Osteoblast (primary cell): ENCODE measurements around the gene RYR3. TPM values are rescaled to one million over a fixed set of nuclear protein-coding genes. Genes with fewer than 3 reads are reported as not detected.

Source experiments
- DNase-seq: peaks from one replicate; pipeline ENCODE4 v3.0.0; 2011; ENCODE audit warnings: low spot score, mixed read lengths; ENCODE audit not compliant: insufficient read length; ENCODE audit errors: missing footprints
- H2AFZ ChIP-seq: 2 replicates; pipeline ENCODE4 v1.6.0; 2011; ENCODE audit warnings: mild to moderate bottlenecking, low read length
- H3K27ac ChIP-seq: 2 replicates; pipeline ENCODE4 v1.5.1; 2011; ENCODE audit warnings: mild to moderate bottlenecking, low read depth, low read length, moderate library complexity
- H3K27me3 ChIP-seq: 2 replicates; pipeline ENCODE4 v1.6.0; 2012; ENCODE audit warnings: mild to moderate bottlenecking, control low read depth, inconsistent platforms, low read length, moderate library complexity; ENCODE audit not compliant: insufficient read depth
- H3K36me3 ChIP-seq: 2 replicates; pipeline ENCODE4 v1.5.1; 2011; ENCODE audit warnings: mild to moderate bottlenecking, low read length, control low read depth, moderate library complexity; ENCODE audit not compliant: insufficient read depth
- H3K4me1 ChIP-seq: 2 replicates; pipeline ENCODE4 v1.5.1; 2011; ENCODE audit warnings: mild to moderate bottlenecking, low read length, control low read depth, moderate library complexity; ENCODE audit not compliant: insufficient read depth
- H3K4me2 ChIP-seq: 2 replicates; pipeline ENCODE4 v1.6.0; 2011; ENCODE audit warnings: mild to moderate bottlenecking, low read length; ENCODE audit not compliant: insufficient read depth
- H3K4me3 ChIP-seq: fragments of 200-600 bp; sonication (generic); 3 replicates; pipeline ENCODE4 v1.5.1; 2012; ENCODE audit warnings: mild to moderate bottlenecking, low read length, inconsistent platforms; ENCODE audit not compliant: insufficient read depth
- H3K79me2 ChIP-seq: 2 replicates; pipeline ENCODE4 v1.6.0; 2012; ENCODE audit warnings: mild to moderate bottlenecking, low read length, control low read depth, inconsistent platforms; ENCODE audit not compliant: insufficient read depth
- H3K9me3 ChIP-seq: 2 replicates; pipeline ENCODE4 v1.5.1; 2011; ENCODE audit warnings: low read depth, low read length, control low read depth
- H4K20me1 ChIP-seq: 2 replicates; pipeline ENCODE4 v1.6.0; 2012; ENCODE audit warnings: mild to moderate bottlenecking, low read length, control low read depth; ENCODE audit not compliant: insufficient read depth
- total RNA-seq: library from RNA; depleted of rRNA; stranded (reverse); fragments of >200 nt; gene quantifications from 2 replicates; pipeline ENCODE4 v1.2.3, GENCODE V29; 2012
- TF ChIP-seq, protein P1 (sequence below): IDR thresholded peaks from 2 replicates; pipeline ENCODE4 v1.5.1; 2011; ENCODE audit warnings: mild to moderate bottlenecking, low read depth, low read length, moderate library complexity; ENCODE audit errors: extremely low read depth

RYR3 gene
- total RNA-seq, 1 donor = not detected

DNA sequence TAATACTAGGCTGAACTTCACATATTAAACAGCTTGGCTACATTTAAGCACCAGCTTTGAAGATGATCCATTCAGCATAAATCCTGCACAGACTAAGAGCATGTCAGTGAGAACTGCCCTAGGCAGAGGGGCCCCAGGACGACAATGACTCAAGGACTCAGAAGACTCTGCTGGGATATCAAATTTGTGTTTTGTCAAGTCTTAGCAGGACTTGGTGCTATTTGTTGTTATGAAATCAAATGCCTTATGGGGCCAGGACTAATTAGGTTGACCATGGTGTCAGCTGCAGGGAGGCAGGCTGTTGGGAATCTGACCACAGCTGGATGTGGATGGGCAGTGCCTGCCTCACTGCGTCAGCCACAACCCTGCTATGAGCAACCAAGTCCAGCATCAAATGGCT is 91.8 kb downstream of the RYR3 start:
- H3K27me3 ChIP-seq = no peaks in the 10 kb centered on the region
- TF ChIP-seq, protein P1, sequence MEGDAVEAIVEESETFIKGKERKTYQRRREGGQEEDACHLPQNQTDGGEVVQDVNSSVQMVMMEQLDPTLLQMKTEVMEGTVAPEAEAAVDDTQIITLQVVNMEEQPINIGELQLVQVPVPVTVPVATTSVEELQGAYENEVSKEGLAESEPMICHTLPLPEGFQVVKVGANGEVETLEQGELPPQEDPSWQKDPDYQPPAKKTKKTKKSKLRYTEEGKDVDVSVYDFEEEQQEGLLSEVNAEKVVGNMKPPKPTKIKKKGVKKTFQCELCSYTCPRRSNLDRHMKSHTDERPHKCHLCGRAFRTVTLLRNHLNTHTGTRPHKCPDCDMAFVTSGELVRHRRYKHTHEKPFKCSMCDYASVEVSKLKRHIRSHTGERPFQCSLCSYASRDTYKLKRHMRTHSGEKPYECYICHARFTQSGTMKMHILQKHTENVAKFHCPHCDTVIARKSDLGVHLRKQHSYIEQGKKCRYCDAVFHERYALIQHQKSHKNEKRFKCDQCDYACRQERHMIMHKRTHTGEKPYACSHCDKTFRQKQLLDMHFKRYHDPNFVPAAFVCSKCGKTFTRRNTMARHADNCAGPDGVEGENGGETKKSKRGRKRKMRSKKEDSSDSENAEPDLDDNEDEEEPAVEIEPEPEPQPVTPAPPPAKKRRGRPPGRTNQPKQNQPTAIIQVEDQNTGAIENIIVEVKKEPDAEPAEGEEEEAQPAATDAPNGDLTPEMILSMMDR = no peak
- H3K4me1 ChIP-seq = no peaks in the 10 kb centered on the region
- H3K4me3 ChIP-seq = no peak overlapping the region
- DNase-seq = no peak
- H3K79me2 ChIP-seq = no peaks in the 10 kb centered on the region
- H3K36me3 ChIP-seq = no peaks in the 10 kb centered on the region
- H3K27ac ChIP-seq = no peak overlapping the region
- no peak overlapping the region for H3K4me2 ChIP-seq
- no peaks in the 10 kb centered on the region for H3K9me3 ChIP-seq
- H4K20me1 ChIP-seq = no peaks in the 10 kb centered on the region
- H2AFZ ChIP-seq = no peak overlapping the region

DNA sequence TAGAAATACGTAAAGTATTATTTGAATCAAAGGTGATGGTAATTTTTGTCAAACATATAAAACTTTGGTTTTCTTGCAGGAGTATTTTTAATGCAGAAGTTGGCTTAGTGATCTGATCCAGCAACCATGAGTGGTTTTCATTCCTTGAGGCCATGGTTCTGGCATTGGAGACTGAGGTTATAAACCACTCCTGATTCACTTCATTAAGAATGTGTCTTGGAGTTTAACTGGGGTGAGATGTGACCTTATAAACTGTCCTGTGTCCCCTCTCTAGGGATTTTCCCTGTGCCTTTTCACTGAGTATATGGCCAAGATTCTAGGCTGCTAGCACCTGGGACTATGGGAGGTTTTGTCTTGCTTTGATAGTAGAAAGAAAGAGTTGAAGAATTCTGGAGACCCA is 94.3 kb downstream of the RYR3 start:
- H3K9me3 ChIP-seq = no peaks in the 10 kb centered on the region
- no peaks in the 10 kb centered on the region for H4K20me1 ChIP-seq
- H3K27ac ChIP-seq = no peak overlapping the region
- TF ChIP-seq, protein P1 = no peak
- H3K36me3 ChIP-seq = no peaks in the 10 kb centered on the region
- no peaks in the 10 kb centered on the region for H3K27me3 ChIP-seq
- no peak overlapping the region for H2AFZ ChIP-seq
- no peak overlapping the region for H3K4me2 ChIP-seq
- H3K4me1 ChIP-seq = no peaks in the 10 kb centered on the region
- no peaks in the 10 kb centered on the region for H3K79me2 ChIP-seq
- no peak overlapping the region for H3K4me3 ChIP-seq
- no peak for DNase-seq

GRCh38 chr15:33411596-33412540 is 101.1 kb downstream of the RYR3 start:
- no peak overlapping the region for H3K4me2 ChIP-seq
- H3K36me3 ChIP-seq = no peaks in the 10 kb centered on the region
- no peaks in the 10 kb centered on the region for H3K4me1 ChIP-seq
- no peak overlapping the region for H3K4me3 ChIP-seq
- H3K27me3 ChIP-seq = no peaks in the 10 kb centered on the region
- H3K79me2 ChIP-seq = no peaks in the 10 kb centered on the region
- TF ChIP-seq, protein P1 = no peak
- no peak overlapping the region for H2AFZ ChIP-seq
- DNase-seq = no peak
- H4K20me1 ChIP-seq = no peaks in the 10 kb centered on the region
- no peaks in the 10 kb centered on the region for H3K9me3 ChIP-seq
- no peak overlapping the region for H3K27ac ChIP-seq

- H3K27me3 ChIP-seq = no peaks in the 10 kb centered on the region
- H3K9me3 ChIP-seq = no peaks in the 10 kb centered on the region
- no peaks in the 10 kb centered on the region for H3K4me1 ChIP-seq
- TF ChIP-seq, protein P1 = no peak
- no peak overlapping the region for H2AFZ ChIP-seq
- no peaks in the 10 kb centered on the region for H4K20me1 ChIP-seq
- no peak overlapping the region for H3K4me3 ChIP-seq
- no peak overlapping the region for H3K27ac ChIP-seq
- H3K36me3 ChIP-seq = no peaks in the 10 kb centered on the region
- no peak overlapping the region for H3K4me2 ChIP-seq
- DNase-seq = no peak
- no peaks in the 10 kb centered on the region for H3K79me2 ChIP-seq
These were observed 108.9 kb downstream of the RYR3 start for GRCh38 chr15:33419701-33420100.
